ENCODE data around the gene PCSK4.

Gene PCSK4

GRCh38 chr19:1491849-1492170 is 1.7 kb upstream of the PCSK4 start:
- no peak for TF ChIP-seq CTCF (IDR thresholded peaks at IDR 0.05; ENCODE audit: borderline replicate concordance, control extremely low read depth, extremely low read depth, insufficient read depth, missing control alignments)
- DNase-seq (ENCODE audit: low spot score), result no peak
- in situ Hi-C loops (cut with MboI; ENCODE audit: low sequenced_read_pairs, unreplicated experiment), result no loop called here

GRCh38 chr19:1491114-1491848 is 1.1 kb upstream of the PCSK4 start, which contains the start of gene REEP6:
Gene REEP6 (plus strand): TSS chr19:1491181. CDS start chr19:1491270, 89 bp downstream.
- no peak for TF ChIP-seq CTCF (IDR thresholded peaks at IDR 0.05; ENCODE audit: borderline replicate concordance, control extremely low read depth, extremely low read depth, insufficient read depth, missing control alignments)
- DNase-seq (ENCODE audit: low spot score), result no peak
- in situ Hi-C loops (cut with MboI; ENCODE audit: low sequenced_read_pairs, unreplicated experiment), result no loop called here

- in situ Hi-C loops (cut with MboI; ENCODE audit: low sequenced_read_pairs, unreplicated experiment), result no loop called here
- DNase-seq (ENCODE audit: low spot score), result no peak
- no peak for TF ChIP-seq CTCF (IDR thresholded peaks at IDR 0.05; ENCODE audit: borderline replicate concordance, control extremely low read depth, extremely low read depth, insufficient read depth, missing control alignments)
Observed at GRCh38 chr19:1489463-1490310, 463 bp downstream of the PCSK4 start.

GRCh38 chr19:1488282-1488601 is 1.9 kb downstream of the PCSK4 start:
- DNase-seq (ENCODE audit: low spot score), result no peak
- in situ Hi-C loops (cut with MboI; ENCODE audit: low sequenced_read_pairs, unreplicated experiment), result no loop called here
- no peak for TF ChIP-seq CTCF (IDR thresholded peaks at IDR 0.05; ENCODE audit: borderline replicate concordance, control extremely low read depth, extremely low read depth, insufficient read depth, missing control alignments)

- no peak for TF ChIP-seq CTCF (IDR thresholded peaks at IDR 0.05; ENCODE audit: borderline replicate concordance, control extremely low read depth, extremely low read depth, insufficient read depth, missing control alignments)
- no peak for DNase-seq (ENCODE audit: low spot score)
- in situ Hi-C loops (cut with MboI; ENCODE audit: low sequenced_read_pairs, unreplicated experiment), result no loop called here
Observed at GRCh38 chr19:1487576-1488281, 2.4 kb downstream of the PCSK4 start.

GRCh38 chr19:1486720-1487575 is 3.2 kb downstream of the PCSK4 start:
- no peak for DNase-seq (ENCODE audit: low spot score)
- no peak for TF ChIP-seq CTCF (IDR thresholded peaks at IDR 0.05; ENCODE audit: borderline replicate concordance, control extremely low read depth, extremely low read depth, insufficient read depth, missing control alignments)
- in situ Hi-C loops (cut with MboI; ENCODE audit: low sequenced_read_pairs, unreplicated experiment), result no loop called here

Measured in GM13976 (cell line).